GM21786 (cell line): Measurements from ENCODE around the gene ALG3.
"Not testable (repeated sequence)": the region's sequence is repeated elsewhere in the genome, so short reads cannot be mapped to it uniquely, and the experiment has no call there.

Experiments
- ATAC-seq: cut with Tn5 transposase; IDR thresholded peaks from one replicate; pipeline ENCODE4 v1.9.1; 2021; ENCODE audit not compliant: unreplicated experiment

Gene ALG3

DNA sequence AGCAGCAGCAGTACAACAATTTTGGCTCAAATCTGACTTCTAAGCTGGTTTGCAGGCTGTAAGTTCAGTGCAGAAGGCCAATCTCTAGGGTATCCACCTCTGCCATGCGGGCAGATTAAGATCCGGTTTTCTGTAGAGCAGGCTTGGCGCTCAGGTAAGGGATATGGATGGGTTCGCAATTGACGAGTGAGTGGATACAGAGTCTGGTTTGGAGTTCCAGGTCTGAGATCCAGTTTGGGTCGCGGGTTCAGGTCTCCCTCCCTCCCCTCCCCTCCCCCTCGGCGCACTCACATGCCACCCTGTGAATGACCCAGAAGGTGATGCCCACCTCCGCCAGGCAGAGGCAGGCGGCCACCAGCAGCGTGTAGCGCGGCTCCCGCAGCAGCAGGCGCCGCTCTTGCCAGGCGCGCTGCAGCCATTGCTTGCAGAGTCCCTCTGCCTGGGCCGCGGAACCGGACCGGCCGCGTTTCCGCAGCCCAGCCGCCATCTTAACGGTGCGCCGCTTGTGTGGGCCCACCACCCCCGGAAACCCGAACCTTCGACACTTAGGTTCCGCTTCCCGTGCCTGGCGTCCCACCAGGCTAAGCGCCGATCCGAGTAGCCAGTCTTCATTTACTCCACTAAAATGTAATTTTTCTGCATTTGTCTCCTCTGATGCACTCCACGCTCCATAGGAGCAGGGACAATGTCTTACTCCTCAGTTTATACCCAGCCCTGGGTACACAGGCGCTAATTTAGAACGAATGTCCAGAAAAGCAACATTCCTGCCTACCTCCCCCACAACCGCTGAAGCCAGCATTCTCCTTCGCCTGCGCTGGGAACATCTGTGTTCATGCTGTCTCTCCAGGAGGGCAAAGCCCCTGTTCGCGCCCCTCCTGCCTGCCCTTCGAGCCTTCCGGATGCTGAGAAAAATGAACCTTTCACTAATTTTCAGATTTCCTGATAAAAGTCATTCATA, at the start of gene ALG3:
Gene ALG3 (minus strand): TSS at position 509 of the 958 bp plus-strand sequence. CDS start 22 bp downstream, at position 487.
- ATAC-seq = peak; percentile 39

DNA sequence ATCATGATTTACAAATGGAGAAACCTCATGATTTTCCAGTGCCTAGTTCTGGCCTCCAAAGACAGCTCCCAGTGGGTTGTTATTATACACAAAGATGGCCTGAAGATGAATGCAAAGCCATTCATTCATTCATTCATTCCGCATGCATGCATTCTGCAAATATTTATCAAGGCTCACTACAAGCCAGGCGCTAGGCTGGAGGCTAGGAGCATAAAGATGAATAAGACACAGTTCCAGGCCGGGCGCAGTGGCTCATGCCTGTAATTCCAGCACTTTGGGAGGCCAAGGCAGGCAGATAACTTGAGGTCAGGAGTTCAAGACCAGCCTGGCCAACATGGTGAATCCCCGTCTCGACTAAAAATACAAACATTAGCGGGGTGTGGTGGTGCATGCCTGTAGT, 47.9 kb upstream of the ALG3 start:
- ATAC-seq = no peak

DNA sequence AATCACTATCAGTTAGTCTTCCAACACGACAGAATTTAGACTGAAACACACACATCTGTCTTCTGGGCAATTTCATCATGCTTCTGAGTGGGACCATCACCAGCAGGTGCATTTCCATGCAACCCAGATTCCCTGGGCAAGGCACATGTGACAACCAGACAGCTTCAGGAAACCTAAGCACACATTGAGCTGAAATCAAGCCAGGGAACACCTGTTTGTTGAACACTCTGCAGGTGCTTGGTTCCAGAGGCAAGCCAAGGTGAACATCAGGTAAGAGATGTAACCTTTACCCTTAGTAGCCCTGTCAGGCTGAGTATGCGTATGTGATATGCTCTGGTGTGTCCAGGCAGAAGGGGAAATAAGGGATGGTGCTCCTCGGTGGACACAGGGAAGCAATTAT, 47.0 kb upstream of the ALG3 start:
- no peak for ATAC-seq

DNA sequence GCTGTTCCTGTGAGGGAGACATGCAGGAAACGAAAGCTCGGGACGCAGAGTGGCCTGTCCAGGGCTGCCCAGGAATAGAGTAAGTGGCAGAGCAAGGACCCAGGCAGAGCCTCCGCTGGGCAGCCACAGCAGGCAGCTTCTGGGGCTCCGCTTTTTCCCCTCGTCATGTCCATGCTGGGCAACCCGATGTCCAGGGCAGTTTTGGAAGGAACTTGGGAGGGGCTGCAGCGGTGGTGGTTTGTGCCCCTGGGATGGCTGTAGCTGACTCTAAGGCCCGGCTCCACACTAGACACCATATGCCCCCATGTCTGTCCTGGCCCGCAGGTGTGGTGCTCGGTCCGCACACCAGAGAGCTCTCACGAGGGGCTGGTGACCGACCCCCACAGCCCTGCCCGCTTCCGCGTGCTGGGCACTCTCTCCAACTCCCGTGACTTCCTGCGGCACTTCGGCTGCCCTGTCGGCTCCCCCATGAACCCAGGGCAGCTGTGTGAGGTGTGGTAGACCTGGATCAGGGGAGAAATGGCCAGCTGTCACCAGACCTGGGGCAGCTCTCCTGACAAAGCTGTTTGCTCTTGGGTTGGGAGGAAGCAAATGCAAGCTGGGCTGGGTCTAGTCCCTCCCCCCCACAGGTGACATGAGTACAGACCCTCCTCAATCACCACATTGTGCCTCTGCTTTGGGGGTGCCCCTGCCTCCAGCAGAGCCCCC, 43.1 kb upstream of the ALG3 start:
- ATAC-seq = no peak

DNA sequence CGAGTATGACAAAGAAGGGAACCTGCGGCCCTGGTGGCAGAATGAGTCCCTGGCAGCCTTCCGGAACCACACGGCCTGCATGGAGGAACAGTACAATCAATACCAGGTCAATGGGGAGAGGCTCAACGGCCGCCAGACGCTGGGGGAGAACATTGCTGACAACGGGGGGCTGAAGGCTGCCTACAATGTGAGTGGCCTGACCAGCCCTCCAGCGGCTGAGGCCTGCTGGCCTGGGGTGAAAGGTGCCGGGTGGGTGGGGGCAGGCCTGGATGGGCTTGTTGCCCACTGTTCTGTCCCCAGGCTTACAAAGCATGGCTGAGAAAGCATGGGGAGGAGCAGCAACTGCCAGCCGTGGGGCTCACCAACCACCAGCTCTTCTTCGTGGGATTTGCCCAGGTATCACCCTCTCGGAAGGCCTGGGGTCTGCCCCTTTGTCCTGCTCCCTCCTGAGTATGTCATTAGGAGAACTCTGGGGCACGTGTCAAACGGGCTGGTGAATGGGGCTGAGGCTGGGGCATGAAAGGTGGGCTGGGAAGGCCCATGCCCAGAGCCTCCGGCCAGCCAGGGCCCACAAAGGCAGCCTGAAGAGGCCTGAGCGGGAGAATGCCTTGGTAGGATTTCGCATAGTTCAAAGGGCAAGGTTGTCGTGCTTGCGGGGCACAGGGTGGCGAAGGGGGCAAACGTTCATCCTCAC, 42.4 kb upstream of the ALG3 start:
- ATAC-seq = no peak

DNA sequence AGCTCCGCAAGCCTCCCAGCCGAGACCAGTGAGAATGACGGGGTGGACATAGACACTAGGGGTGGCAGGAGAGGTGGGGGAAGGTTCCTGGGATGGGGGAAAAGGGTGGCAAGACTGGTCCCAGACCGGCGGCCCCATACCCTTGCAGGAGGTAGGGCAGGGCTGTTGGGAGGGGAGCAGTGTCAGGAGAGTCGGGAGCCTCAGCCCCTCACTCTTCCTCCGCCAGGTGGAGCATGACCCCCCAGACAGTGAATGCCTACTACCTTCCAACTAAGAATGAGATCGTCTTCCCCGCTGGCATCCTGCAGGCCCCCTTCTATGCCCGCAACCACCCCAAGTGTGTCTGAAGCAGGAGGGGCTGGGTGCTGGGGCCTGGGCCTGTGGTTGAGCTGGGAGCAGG, 41.6 kb upstream of the ALG3 start:
- no peak for ATAC-seq

DNA sequence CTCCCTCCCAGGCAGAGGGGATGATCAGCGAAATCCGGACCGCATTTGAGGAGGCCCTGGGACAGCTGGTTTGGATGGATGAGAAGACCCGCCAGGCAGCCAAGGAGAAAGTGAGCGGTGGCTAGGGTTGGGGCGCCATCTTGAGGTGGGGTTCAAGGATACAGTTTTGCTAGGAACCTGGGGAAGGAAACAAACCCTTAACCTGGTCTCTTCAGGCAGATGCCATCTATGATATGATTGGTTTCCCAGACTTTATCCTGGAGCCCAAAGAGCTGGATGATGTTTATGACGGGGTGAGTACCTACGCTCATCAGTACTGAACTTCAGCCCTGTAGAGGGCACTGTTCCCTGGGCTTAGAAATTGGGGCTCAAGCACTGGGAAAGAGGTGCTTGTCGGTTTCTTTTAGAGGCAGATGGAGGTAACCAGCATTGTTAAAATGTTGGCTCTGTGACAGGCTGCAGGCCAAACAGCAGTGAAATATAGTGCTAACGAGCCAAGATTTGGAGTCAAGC, 40.7 kb upstream of the ALG3 start:
- ATAC-seq = peak; percentile 45

DNA sequence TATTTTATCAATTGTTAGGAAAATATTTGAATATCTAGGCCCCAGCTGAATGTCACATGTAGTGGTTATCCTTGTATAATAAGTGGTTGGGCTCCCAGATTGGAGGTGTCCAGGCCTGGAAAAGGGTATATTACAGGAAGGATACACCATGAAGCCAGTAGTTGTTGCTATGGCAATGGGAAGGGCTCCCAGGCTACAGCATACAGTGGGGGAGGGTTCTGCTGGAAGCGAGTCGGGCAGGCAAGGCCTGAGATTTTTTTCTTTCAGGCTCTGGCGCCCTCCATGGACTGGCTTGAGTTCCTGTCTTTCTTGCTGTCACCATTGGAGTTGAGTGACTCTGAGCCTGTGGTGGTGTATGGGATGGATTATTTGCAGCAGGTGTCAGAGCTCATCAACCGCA, 35.9 kb upstream of the ALG3 start:
- ATAC-seq = no peak

DNA sequence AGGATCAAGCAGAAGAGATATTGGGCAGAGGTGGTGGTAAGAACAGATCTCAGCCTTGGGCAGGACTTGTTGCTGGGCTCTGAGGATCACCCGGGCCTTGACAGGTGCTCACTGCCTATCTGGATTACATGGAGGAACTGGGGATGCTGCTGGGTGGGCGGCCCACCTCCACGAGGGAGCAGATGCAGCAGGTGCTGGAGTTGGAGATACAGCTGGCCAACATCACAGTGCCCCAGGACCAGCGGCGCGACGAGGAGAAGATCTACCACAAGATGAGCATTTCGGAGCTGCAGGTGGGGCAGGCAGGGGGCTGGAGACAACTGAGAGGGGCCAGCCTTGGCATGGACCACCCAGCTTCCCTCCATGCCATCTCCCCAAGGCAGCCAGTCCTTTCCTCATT, 34.9 kb upstream of the ALG3 start:
- no peak for ATAC-seq

DNA sequence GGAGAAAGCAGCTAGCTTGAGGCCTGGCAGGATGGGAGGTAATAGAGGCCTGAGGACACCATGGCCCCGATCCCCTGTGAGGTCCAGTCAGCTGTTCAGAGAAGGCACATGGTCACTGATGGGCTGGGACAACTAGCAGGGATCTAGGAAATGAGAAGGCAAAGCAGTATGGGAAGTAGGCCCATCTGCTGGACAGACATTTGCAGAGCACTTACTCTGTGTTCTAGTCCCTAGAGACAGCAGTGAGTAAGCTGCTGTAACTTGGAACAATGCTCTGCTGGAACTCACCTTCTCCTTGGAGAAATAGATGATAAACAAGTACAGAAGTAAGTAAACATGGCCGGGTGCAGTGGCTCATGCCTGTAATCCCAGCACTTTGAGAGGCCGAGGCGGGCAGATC, 34.2 kb upstream of the ALG3 start:
- ATAC-seq = no peak

DNA sequence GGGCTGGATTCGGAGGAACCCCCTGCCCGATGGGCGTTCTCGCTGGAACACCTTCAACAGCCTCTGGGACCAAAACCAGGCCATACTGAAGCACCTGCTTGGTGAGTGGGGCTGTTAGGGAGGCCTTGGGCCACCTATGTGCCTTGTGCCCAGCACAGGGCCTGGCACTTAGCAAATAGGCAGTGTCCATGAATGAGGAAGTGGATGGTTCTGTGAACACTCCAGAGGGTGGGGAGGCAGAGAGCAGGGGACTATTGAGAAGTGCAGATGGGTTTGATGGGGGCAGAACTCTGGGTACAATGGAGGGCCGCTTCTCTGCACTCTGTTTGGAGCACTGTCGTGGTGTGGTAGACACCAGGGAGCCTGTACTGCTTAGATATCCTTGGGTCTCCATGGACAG, 28.6 kb upstream of the ALG3 start:
- ATAC-seq = no peak

DNA sequence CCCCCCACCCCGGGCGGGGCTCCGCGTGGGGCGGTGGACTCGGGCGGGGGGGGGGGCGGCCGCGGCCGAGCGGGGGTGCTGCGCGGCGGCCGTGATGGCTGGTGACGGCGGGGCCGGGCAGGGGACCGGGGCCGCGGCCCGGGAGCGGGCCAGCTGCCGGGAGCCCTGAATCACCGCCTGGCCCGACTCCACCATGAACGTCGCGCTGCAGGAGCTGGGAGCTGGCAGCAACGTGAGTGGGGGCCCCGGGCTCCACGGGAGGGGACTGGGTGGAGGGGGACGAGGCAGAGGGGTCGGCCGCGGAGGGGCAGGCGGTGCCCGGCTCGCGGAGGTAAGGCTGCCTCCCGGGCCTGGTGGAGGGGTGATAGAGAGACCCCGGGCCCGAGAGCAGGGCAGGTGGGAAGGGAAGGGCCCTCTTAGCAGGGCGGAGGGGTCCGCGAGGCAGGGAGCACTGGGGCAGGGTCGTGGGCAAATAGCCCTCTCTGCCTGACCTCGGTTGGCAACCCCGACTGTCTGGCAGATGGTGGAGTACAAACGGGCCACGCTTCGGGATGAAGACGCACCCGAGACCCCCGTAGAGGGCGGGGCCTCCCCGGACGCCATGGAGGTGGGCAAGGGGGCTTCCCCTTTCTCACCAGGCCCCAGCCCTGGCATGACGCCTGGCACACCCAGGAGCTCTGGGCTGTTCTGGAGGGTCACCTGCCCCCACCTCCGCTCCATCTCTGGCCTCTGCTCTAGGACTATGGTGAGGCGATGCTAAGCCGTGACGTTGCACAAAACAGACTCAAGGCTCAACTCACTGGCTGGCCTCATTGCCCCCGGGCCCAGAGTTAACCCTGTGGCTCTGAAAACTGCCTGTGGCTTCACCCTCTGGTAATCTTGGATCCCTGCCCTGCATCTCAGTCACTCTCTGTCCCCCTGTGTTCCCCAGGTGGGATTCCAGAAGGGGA, 27.5 kb upstream of the ALG3 start, which contains the start of gene ECE2:
Gene ECE2 (plus strand): TSS at position 62 of the 950 bp plus-strand sequence. CDS start 132 bp downstream, at position 194.
- ATAC-seq = no peak

DNA sequence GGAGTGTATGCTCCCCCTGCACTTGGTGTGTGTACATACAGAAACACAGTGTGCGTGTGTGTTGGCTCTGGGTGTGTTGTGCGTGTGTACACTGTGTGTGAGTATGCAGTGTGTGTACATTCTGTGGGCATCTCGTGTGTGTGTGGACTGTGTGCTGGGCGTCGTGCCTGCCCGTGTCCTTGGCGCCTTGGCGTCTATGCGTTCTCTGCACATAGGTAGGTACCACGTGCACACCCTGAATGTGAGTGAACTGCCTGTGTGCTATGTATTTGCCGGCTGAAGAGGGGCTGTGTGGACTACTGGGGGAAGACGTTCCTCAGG, 26.6 kb upstream of the ALG3 start:
- no peak for ATAC-seq

DNA sequence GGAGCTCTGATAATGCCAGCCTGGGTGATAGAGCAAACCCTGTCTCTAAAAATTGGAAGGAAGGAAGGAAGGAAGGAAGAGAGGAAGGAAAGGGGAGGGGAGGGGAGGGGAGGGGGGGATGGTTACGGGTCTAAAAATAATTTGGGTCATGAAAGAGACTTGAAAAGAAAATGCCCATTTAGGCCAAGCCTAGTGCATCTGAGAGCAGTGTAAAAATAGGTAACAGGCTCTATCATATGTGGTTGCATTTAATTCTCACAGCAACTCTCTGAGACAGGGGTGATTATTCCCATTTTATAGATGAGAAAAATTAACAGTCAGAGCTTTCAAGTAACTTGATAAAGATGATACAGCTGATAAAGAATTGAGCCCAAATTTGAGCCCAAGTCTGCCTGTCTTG, 23.5 kb upstream of the ALG3 start:
- no peak for ATAC-seq

DNA sequence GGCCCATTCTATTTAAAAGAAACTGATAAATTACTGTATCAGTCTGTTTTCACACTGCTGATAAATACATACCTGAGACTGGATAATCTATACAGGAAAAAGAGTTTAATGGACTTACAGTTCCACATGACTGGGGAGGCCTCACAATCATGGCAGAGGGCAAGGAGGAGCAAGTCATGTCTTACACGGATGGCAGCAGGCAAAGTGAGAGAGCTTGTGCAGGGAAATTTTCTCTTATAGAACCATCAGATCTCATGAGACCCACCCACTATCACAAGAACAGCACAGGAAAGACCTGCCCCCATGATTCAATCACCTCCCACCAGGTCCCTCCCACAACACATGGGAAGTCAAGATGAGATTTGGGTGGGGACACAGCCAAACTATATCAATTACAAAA, 18.5 kb upstream of the ALG3 start:
- not testable (repeated sequence) for ATAC-seq

DNA sequence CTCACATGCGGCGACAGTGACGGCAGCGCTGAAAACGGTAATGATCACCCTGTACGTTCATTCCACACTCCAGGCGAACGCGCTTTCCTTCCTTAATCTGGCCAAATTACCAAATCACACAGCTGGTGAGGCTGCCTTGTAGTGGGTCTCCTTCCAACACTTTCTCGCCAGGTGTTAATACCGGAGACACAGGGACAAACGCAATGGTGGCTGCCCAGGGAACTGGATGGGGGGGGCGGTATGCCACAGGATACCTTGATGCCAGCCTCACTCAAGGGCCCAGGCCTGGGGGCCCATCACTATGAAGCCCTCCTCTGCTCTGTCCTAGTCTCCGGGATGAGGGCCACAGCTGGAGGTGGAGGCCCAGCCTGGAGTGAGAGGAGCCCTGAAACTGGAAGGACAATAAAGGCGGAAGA, 14.0 kb upstream of the ALG3 start:
- no peak for ATAC-seq

DNA sequence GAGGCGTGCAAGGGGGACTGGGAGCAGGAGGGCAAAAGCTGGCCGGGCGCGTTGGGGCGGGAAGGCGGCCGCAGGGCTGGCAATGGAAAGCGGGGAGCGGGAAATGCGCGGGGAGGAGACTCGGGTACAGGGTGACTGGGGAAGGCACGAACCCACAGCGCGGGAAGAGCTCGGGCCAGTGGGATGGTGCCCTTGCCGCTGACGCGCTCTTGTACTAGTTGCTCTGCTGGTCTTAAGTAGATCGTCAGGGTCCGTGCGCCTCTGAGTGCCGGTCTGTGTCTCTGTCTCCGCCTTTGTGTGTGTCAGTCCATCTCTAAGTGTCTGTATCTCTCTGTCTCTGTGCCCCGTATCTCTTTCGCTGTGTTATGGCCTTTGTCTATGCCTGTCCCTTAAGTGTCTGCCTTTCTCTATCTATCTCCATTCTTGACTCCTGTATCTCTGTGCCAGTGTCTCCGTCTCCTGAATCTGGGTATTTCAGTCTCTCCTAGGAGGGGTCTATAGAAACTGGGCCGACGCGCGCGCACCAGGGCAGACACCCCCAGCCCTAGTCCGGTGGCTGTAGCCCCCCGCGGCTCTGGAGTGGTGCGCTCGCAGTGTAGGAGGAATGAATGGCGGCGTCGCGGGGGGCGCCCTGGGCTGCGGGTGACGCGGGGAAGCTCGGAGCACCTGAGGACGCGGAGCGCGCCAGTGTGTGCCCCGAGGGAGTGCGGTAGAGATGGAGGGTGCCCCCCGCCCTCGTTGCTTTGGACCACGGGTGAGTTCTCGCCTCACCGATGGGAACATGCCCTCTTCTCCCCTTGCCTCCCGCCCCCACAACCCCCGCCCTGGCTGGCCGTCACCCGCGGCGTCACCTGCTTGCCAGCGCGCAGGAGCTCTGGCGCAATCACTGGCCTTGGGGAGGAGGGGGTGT, 13.3 kb upstream of the ALG3 start:
- no peak for ATAC-seq

DNA sequence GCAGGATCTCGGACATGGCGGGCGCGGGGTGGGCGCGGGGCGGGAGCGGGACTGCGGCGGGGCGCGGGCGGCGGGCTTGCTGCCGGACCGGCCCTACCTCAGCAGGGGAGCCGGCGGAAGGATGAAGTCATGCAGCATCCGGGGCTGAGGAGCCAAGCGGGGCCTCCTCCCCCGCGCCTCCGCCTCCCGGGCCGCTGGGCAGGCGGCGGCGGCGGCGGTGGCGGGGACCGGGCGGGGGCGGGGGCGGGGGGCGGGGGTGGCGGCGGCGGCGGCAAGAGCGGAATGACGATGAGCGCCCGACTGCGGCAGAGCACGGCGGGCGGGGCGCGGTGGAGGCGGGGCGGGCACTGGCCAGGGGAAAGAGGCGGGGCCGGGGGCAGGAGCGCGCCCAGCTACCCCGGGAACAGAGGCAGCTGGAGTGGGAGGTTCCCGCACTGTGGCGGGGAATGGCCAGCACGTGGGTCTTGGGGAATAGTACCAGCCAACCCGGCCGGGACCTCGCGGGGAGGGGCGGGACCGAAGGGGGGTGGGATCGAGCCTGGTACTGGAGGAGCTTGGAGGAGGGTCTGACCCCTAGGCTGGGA, 12.6 kb upstream of the ALG3 start, which contains the start of gene CAMK2N2:
Gene CAMK2N2 (minus strand): TSS at position 284 of the 584 bp plus-strand sequence. CDS start 268 bp downstream, at position 16.
- peak; percentile 49 for ATAC-seq
